B cell (primary cell): ENCODE data around the gene HMGCL. TPM values are rescaled to one million over a fixed set of nuclear protein-coding genes. Genes with fewer than 3 reads are reported as not detected.

Experiments used
- ATAC-seq: fragments of 200-7000 bp; cut with Tn5 transposase; one replicate; pipeline ENCODE4 v1.10.0; 2021; ENCODE audit warnings: low read depth, mild to moderate bottlenecking, moderate number of reproducible peaks, moderate library complexity
- CTCF ChIA-PET: fragments of 350-600 bp; sonication (Branson Sonifier 250); formaldehyde crosslinking; loops from one replicate; lab custom pipeline; 2021; ENCODE audit warnings: antibody characterized with exemption, inconsistent platforms; lab: Charles Lee
- POLR2A ChIA-PET: fragments of 350-600 bp; sonication (Branson Sonifier 250); formaldehyde crosslinking; loops from one replicate; lab custom pipeline; 2021; ENCODE audit warnings: antibody characterized with exemption; lab: Charles Lee
- DNase-seq: peaks from one replicate; pipeline ENCODE4 v3.0.0; 2013
- H2AFZ ChIP-seq: 2 replicates; pipeline ENCODE4 v1.6.1; 2012; ENCODE audit warnings: mild to moderate bottlenecking, low read depth, low read length; ENCODE audit not compliant: insufficient read depth, poor library complexity, severe bottlenecking
- H3K27ac ChIP-seq, 2 donors: 1 replicate in 1 of 2; 2 replicates in 1 of 2; pipeline ENCODE4 v1.5.1; 2012 to 2013; ENCODE audit warnings: low read length in 2 of 2, mild to moderate bottlenecking in 2 of 2, moderate library complexity in 1 of 2
- H3K27me3 ChIP-seq, 4 experiments: fragments of 200-600 bp in 1 of 4; sonication (generic) in 1 of 4; replicated peaks in 1 of 4; 1 replicate in 2 of 4; 2 replicates in 2 of 4; pipeline versions ENCODE4 v1.6.1 to v1.7.0; 2013 to 2016; ENCODE audit warnings: low read length in 3 of 4, mild to moderate bottlenecking in 2 of 4, mixed read lengths in 1 of 4, moderate library complexity in 1 of 4; ENCODE audit not compliant: insufficient read depth in 4 of 4, control insufficient read depth in 3 of 4; ENCODE audit errors: control extremely low read depth in 1 of 4
- H3K36me3 ChIP-seq, 2 experiments: replicated peaks in 1 of 2; 1 replicate in 1 of 2; 2 replicates in 1 of 2; pipeline versions ENCODE4 v1.6.1 to v1.7.1; 2013; ENCODE audit warnings: low read length in 1 of 2; ENCODE audit not compliant: insufficient read depth in 2 of 2, control insufficient read depth in 1 of 2; ENCODE audit errors: control extremely low read depth in 1 of 2, extremely low read depth in 1 of 2
- H3K4me1 ChIP-seq, 2 donors: fragments of 200-600 bp in 1 of 2; sonication (generic) in 1 of 2; 1 replicate in 1 of 2; 2 replicates in 1 of 2; pipeline versions ENCODE4 v1.5.1 to v1.6.1; 2013 to 2017; ENCODE audit warnings: low read length in 2 of 2; ENCODE audit not compliant: control insufficient read depth in 2 of 2, insufficient read depth in 2 of 2
- H3K4me2 ChIP-seq: replicated peaks from 2 replicates; pipeline ENCODE3; 2012; ENCODE audit warnings: mild to moderate bottlenecking, low read depth, low read length; ENCODE audit not compliant: poor library complexity, severe bottlenecking
- H3K4me3 ChIP-seq, 5 experiments: fragments of 200-600 bp in 1 of 5; sonication (generic) in 1 of 5; 1 replicate in 3 of 5; 2 replicates in 2 of 5; pipeline versions ENCODE4 v1.5.1 to v1.7.0; 2011 to 2016; ENCODE audit warnings: low read length in 4 of 5, mild to moderate bottlenecking in 4 of 5, low read depth in 2 of 5, control low read depth in 1 of 5, moderate library complexity in 1 of 5; ENCODE audit not compliant: insufficient read depth in 1 of 5; ENCODE audit errors: control extremely low read depth in 1 of 5, extremely low read depth in 1 of 5
- H3K79me2 ChIP-seq: fragments of 200-600 bp; sonication (generic); one replicate; pipeline ENCODE4 v1.6.0; 2016; ENCODE audit warnings: low read length; ENCODE audit not compliant: control insufficient read depth, insufficient read depth
- H3K9ac ChIP-seq: fragments of 200-600 bp; sonication (generic); 2 replicates; pipeline ENCODE4 v1.6.1; 2017; ENCODE audit warnings: mild to moderate bottlenecking, low read length, moderate library complexity
- H3K9me3 ChIP-seq, 3 donors: one replicate each; pipeline versions ENCODE4 v1.6.1 to v1.7.1; 2013; ENCODE audit warnings: low read length in 2 of 3; ENCODE audit not compliant: control insufficient read depth in 2 of 3, insufficient read depth in 1 of 3; ENCODE audit errors: control extremely low read depth in 1 of 3
- H4K20me1 ChIP-seq: 2 replicates; pipeline ENCODE4 v1.6.0; 2012; ENCODE audit warnings: mild to moderate bottlenecking, low read length; ENCODE audit not compliant: insufficient read depth, control insufficient read depth, poor library complexity, severe bottlenecking
- H3K27ac Mint-ChIP-seq: one replicate; pipeline ENCODE4 v1.8.0; 2021; ENCODE audit warnings: mixed read lengths
- H3K27me3 Mint-ChIP-seq: one replicate; pipeline ENCODE4 v1.8.0; 2021; ENCODE audit warnings: mixed read lengths
- H3K4me1 Mint-ChIP-seq: one replicate; pipeline ENCODE4 v1.8.0; 2021; ENCODE audit warnings: mixed read lengths
- H3K4me3 Mint-ChIP-seq: one replicate; pipeline ENCODE4 v1.8.0; 2021; ENCODE audit warnings: mixed read lengths
- H3K9me3 Mint-ChIP-seq: one replicate; pipeline ENCODE4 v1.8.0; 2022; ENCODE audit warnings: mixed read lengths; ENCODE audit not compliant: insufficient read depth
- CTCF ChIP-seq: fragments of 200-600 bp; IDR thresholded peaks from one replicate; pipeline ENCODE4 v1.8.0; 2022; ENCODE audit warnings: antibody characterized with exemption, mild to moderate bottlenecking
- EZH2 ChIP-seq: IDR thresholded peaks from 2 replicates; pipeline ENCODE4 v1.6.1; 2012; ENCODE audit warnings: borderline replicate concordance, low read depth, mild to moderate bottlenecking, moderate library complexity, low read length; ENCODE audit not compliant: insufficient read depth, poor library complexity, severe bottlenecking
- WGBS: methylation state at CpG from one replicate; pipeline ENCODE4 v1.1.5; 2013; ENCODE audit warnings: missing lambda C conversion rate; ENCODE audit not compliant: insufficient coverage; 5-methylcytosine and 5-hydroxymethylcytosine counted together
- intact Hi-C: fragments of 100-400 bp; cut with micrococcal nuclease; formaldehyde crosslinking; loops from one replicate; pipeline ENCODE4 v1.10.0; 2022
- polyA plus RNA-seq: library from polyadenylated mRNA; depleted of rRNA; stranded (reverse); fragments of >200 nt; gene quantifications from 2 replicates; pipeline ENCODE4 v1.2.3, GENCODE V29; 2012
- total RNA-seq, 2 donors: library from RNA; stranded (reverse); fragments of 120-200 nt in 1 of 2; gene quantifications; 1 replicate in 1 of 2; 2 replicates in 1 of 2; pipeline versions ENCODE4 v1.2.3 to v1.2.4, GENCODE V29; 2013 to 2022

The HMGCL gene
- total and polyA plus RNA-seq, 2 donors (not counting 1 experiment from before 2014, with no cell fraction given) = 18.5 to 35.9 TPM

DNA sequence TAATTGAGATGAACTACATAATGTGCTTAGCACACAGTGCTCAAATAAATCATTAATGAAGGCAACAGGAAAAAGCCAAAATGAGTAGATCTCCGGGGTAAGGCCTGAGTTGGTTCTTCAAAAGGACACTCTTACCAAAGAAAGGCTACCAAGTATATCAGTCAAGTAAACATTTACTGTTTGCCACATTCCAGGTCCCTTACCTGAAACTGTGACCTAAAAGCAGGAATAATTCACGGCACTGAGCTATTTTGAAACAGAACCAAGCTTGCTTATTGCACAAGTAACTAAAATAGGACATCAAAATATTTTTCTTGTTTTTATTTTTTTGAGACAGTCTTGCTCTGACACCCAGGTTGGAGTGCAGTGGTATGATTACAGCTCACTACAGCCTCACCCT, 49.0 kb downstream of the HMGCL start:
- Histone ChIP-seq H3K27ac (no peak overlapping the region), H3K36me3 (peaks cover 0 to 9% of the 10 kb centered on the region in 2 experiments), H2AFZ (no peak overlapping the region), H3K4me3 (no peak overlapping the region), H3K9ac (no peak overlapping the region), H3K9me3 (no peaks in the 10 kb centered on the region), H3K27me3 (no peaks in the 10 kb centered on the region), H3K4me1 (peaks cover 18 to 23% of the 10 kb centered on the region in 2 donors), H3K4me2 (no peak overlapping the region), H3K79me2 (peaks cover 75% of the 10 kb centered on the region), H4K20me1 (peaks cover 9% of the 10 kb centered on the region)
- no peak for ATAC-seq
- TF ChIP-seq EZH2 (no peak), CTCF (no peak)
- no peaks in the 10 kb centered on the region for H3K9me3 Mint-ChIP-seq
- ChIA-PET CTCF (interaction anchor here (0.6 to 5.7 kb wide), 6 partner anchors 13 to 152 kb away, joined by 3 to 52 read pairs (median 4); no protein-coding TSS in a partner anchor), POLR2A (interaction anchor here (1.5 kb wide), 1 partner anchor 84 kb away, joined by 3 read pairs; the partner anchor contains the start of gene RPL11)
- H3K27me3 Mint-ChIP-seq = no peaks in the 10 kb centered on the region
- intact Hi-C loops = loop anchor here (5.0 kb wide), 1 partner anchor 36 kb away; no protein-coding TSS in a partner anchor
- H3K4me1 Mint-ChIP-seq = peaks cover 31% of the 10 kb centered on the region
- no peak overlapping the region for H3K4me3 Mint-ChIP-seq
- 70% methylated on average over 2 of the region's 2 CpGs for WGBS
- H3K27ac Mint-ChIP-seq = no peak overlapping the region
- no peak for DNase-seq

DNA sequence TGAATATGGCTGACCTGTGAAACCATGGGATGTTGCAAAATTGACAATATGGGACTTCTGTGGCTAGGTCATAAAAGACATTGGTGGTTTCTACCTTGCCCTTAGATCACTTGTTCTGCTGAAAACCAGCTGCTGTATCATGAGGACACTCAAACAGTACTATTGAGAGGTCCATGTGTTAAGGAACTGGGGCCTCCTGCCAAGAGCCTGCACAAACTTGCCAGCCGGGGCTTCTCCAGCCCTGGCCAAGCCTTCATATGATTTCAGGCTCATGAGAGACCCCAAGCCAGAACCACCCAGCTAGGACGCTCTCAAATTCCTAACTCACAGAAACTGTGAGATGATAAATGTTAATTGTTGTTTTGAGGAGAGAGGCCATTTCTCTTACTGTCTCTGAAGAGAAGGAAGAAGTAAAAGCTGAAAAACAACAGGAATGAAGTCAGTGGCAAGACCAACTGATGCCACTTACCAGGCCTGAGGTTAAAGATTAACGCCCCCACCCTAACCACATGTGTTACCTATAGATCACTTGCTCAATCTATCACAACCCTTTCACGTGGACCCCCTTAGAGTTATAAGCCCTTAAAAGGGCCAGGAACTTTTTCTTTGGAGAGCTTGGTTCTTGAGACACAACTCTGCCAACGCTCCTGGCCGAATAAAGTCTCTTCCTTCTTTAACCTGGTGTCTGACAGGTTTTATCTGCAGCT, 50.9 kb downstream of the HMGCL start:
- no peak for DNase-seq
- ChIA-PET CTCF (interaction anchor here (0.7 to 5.7 kb wide), 5 partner anchors 25 to 617 kb away, joined by 3 to 52 read pairs (median 5); no protein-coding TSS in a partner anchor), POLR2A (no interaction called here)
- Mint-ChIP-seq H3K9me3 (no peaks in the 10 kb centered on the region), H3K4me3 (no peak overlapping the region), H3K4me1 (peaks cover 21% of the 10 kb centered on the region), H3K27ac (no peak overlapping the region), H3K27me3 (no peaks in the 10 kb centered on the region)
- Histone ChIP-seq H3K9ac (no peak overlapping the region), H3K79me2 (peaks cover 62% of the 10 kb centered on the region), H4K20me1 (peaks cover 6% of the 10 kb centered on the region), H3K4me1 (peaks cover 14 to 18% of the 10 kb centered on the region in 2 donors), H3K27me3 (no peaks in the 10 kb centered on the region), H3K4me3 (no peak overlapping the region), H3K4me2 (no peak overlapping the region), H3K36me3 (peaks cover 0 to under 1% of the 10 kb centered on the region in 2 experiments), H2AFZ (no peak overlapping the region), H3K27ac (no peak overlapping the region), H3K9me3 (no peaks in the 10 kb centered on the region)
- ATAC-seq = no peak
- 70% methylated on average over 2 of the region's 6 CpGs for WGBS
- TF ChIP-seq CTCF (no peak), EZH2 (no peak)
- intact Hi-C loops = no loop called here
